ENCODE measurements around the gene FNDC1.

Gene FNDC1

GRCh38 chr6:159194421-159194820, 25.2 kb downstream of the FNDC1 start:
- no peak for TF ChIP-seq CTCF (IDR thresholded peaks at IDR 0.05)
- intact Hi-C loops (cut with DNase I; ENCODE audit: low total_unique reads) = no loop called here
- Histone ChIP-seq H3K27me3 (no peaks in the 10 kb centered on the region), H3K4me3 (no peak overlapping the region), H3K27ac (no peak overlapping the region), H3K4me1 (no peaks in the 10 kb centered on the region), H3K36me3 (no peaks in the 10 kb centered on the region), H3K9me3 (no peaks in the 10 kb centered on the region)
- no peak for DNase-seq

GRCh38 chr6:159196430-159196975, 27.3 kb downstream of the FNDC1 start:
- DNase-seq = no peak
- H3K4me3 ChIP-seq = no peak overlapping the region
- TF ChIP-seq CTCF (IDR thresholded peaks at IDR 0.05) = no peak
- intact Hi-C loops (cut with DNase I; ENCODE audit: low total_unique reads) = no loop called here
- no peaks in the 10 kb centered on the region for H3K36me3 ChIP-seq
- H3K9me3 ChIP-seq = no peaks in the 10 kb centered on the region
- no peaks in the 10 kb centered on the region for H3K27me3 ChIP-seq
- H3K4me1 ChIP-seq = no peaks in the 10 kb centered on the region
- H3K27ac ChIP-seq = no peak overlapping the region

GRCh38 chr6:159197251-159197650, 28.1 kb downstream of the FNDC1 start:
- H3K4me3 ChIP-seq = no peak overlapping the region
- no peaks in the 10 kb centered on the region for H3K9me3 ChIP-seq
- TF ChIP-seq CTCF (IDR thresholded peaks at IDR 0.05) = no peak
- H3K4me1 ChIP-seq = no peaks in the 10 kb centered on the region
- no peak for DNase-seq
- H3K27ac ChIP-seq = no peak overlapping the region
- H3K36me3 ChIP-seq = no peaks in the 10 kb centered on the region
- intact Hi-C loops (cut with DNase I; ENCODE audit: low total_unique reads) = no loop called here
- no peaks in the 10 kb centered on the region for H3K27me3 ChIP-seq

GRCh38 chr6:159201336-159201735, 32.1 kb downstream of the FNDC1 start:
- no peak overlapping the region for H3K27ac ChIP-seq
- no peaks in the 10 kb centered on the region for H3K36me3 ChIP-seq
- no peak overlapping the region for H3K4me3 ChIP-seq
- no peaks in the 10 kb centered on the region for H3K27me3 ChIP-seq
- no peak for TF ChIP-seq CTCF (IDR thresholded peaks at IDR 0.05)
- no peaks in the 10 kb centered on the region for H3K9me3 ChIP-seq
- intact Hi-C loops (cut with DNase I; ENCODE audit: low total_unique reads) = no loop called here
- H3K4me1 ChIP-seq = peaks cover 0 to 24% (median 15%) of the 10 kb centered on the region in 4 donors
- DNase-seq = no peak

GRCh38 chr6:159203304-159204005, 34.3 kb downstream of the FNDC1 start:
- H3K36me3 ChIP-seq = no peaks in the 10 kb centered on the region
- no peak overlapping the region for H3K4me3 ChIP-seq
- no peak for TF ChIP-seq CTCF (IDR thresholded peaks at IDR 0.05)
- H3K4me1 ChIP-seq = peaks cover 0 to 24% (median 15%) of the 10 kb centered on the region in 4 donors
- no peaks in the 10 kb centered on the region for H3K27me3 ChIP-seq
- intact Hi-C loops (cut with DNase I; ENCODE audit: low total_unique reads) = no loop called here
- H3K9me3 ChIP-seq = no peaks in the 10 kb centered on the region
- peak overlapping the region; percentile 68 to 76 for H3K27ac ChIP-seq
- DNase-seq = peak; percentile 64 to 87
